ENCODE measurements around the gene TMEM178A. TPM values are rescaled to one million over a fixed set of nuclear protein-coding genes. Genes with fewer than 3 reads are reported as not detected.
A peak's percentile ranks its signal among the peaks of the same experiment; 100 is the strongest.

TMEM178A gene
- polyA plus RNA-seq, 2 of the 4 experiments (the other 2 are of a cell fraction): 0.13 to 0.87 TPM

GRCh38 chr2:39739386-39739785, 73.7 kb downstream of the TMEM178A start (continued):
- no peak for TF ChIP-seq PBX3 (IDR thresholded peaks at IDR 0.05)
- no peak for TF ChIP-seq MAX (IDR thresholded peaks at IDR 0.05)

- POLR2A ChIA-PET: no interaction called here
- Histone ChIP-seq H3K4me1 (no peaks in the 10 kb centered on the region), H3K4me3 (no peak overlapping the region), H3K4me2 (no peak overlapping the region), H3K9me3 (no peaks in the 10 kb centered on the region), H3K27ac (no peak overlapping the region)
- TF ChIP-seq FOXS1 (CRISPR knock-in tag; IDR thresholded peaks at IDR 0.05): no peak
- TF ChIP-seq EHMT2 (IDR thresholded peaks at IDR 0.05; ENCODE audit: low read depth): no peak
- TF ChIP-seq HMGXB4 (CRISPR knock-in tag; IDR thresholded peaks at IDR 0.05; ENCODE audit: borderline replicate concordance): no peak
- TF ChIP-seq HOXB5 (CRISPR knock-in tag; IDR thresholded peaks at IDR 0.05): no peak
- TF ChIP-seq CHD2 (IDR thresholded peaks at IDR 0.05; ENCODE audit: low read length, partially characterized antibody): no peak
- TF ChIP-seq JUN (IDR thresholded peaks at IDR 0.05): no peak
- no peak for TF ChIP-seq PBX3 (IDR thresholded peaks at IDR 0.05)
- TF ChIP-seq HEYL (CRISPR knock-in tag; IDR thresholded peaks at IDR 0.05): no peak
- no peak for TF ChIP-seq POLR2A (IDR thresholded peaks at IDR 0.05; ENCODE audit: low read length)
- no peak for TF ChIP-seq PHF8 (IDR thresholded peaks at IDR 0.05; ENCODE audit: borderline replicate concordance, low read depth)
- CTCF ChIA-PET: interaction anchor here (1.6 to 2.9 kb wide), 3 partner anchors 9 to 18 kb away, joined by 5 to 22 read pairs (median 7); no protein-coding TSS in a partner anchor
- no peak for ATAC-seq
- no peak for DNase-seq (ENCODE audit: low read depth in 1 of 2, low spot score in 1 of 2)
- WGBS (ENCODE audit: missing lambda C conversion rate): 89% methylated on average over 1 of the region's 1 CpG
- no peak for FAIRE-seq
Observed at GRCh38 chr2:39741871-39742270, 76.2 kb downstream of the TMEM178A start.

- no peak for FAIRE-seq
- H3K9me3 ChIP-seq: no peaks in the 10 kb centered on the region
- POLR2A ChIA-PET: no interaction called here
- CTCF ChIA-PET: interaction anchor here (0.8 to 2.9 kb wide), 4 partner anchors 10 to 16 kb away, joined by 3 to 22 read pairs (median 5); no protein-coding TSS in a partner anchor
- 96% methylated on average over 1 of the region's 1 CpG for WGBS (ENCODE audit: missing lambda C conversion rate)
- H3K4me3 ChIP-seq: no peak overlapping the region
- no peak for DNase-seq (ENCODE audit: low read depth in 1 of 2, low spot score in 1 of 2)
- TF ChIP-seq FOSL2 (IDR thresholded peaks at IDR 0.05) (no peak), FOSL2 (CRISPR knock-in tag; IDR thresholded peaks at IDR 0.05) (peak; percentile 28; the same call in 1 of the 2 replicates), REST (IDR thresholded peaks at IDR 0.05) (no peak)
- H3K4me2 ChIP-seq: no peak overlapping the region
- H3K4me1 ChIP-seq: no peaks in the 10 kb centered on the region
- no peak overlapping the region for H3K27ac ChIP-seq
- no peak for ATAC-seq
Observed at GRCh38 chr2:39743269-39743776, 77.6 kb downstream of the TMEM178A start.
